ENCODE measurements around the gene SLC6A5.

GRCh38 chr11:20559523-20560300 lies 39.7 kb upstream of the SLC6A5 start:
- TF ChIP-seq POLR2AphosphoS5 (IDR thresholded peaks at IDR 0.05; ENCODE audit: low read depth, low read length): no peak
- TF ChIP-seq CTCF (IDR thresholded peaks at IDR 0.05): no peak
- no peak for TF ChIP-seq REST (IDR thresholded peaks at IDR 0.05; ENCODE audit: insufficient read depth in 1 of 2, low read depth in 2 of 2, low read length in 1 of 2)

Measured in Panc1 (cell line).